Type B pancreatic cell (in vitro differentiated cells): ENCODE data around the gene KRTAP10-5. TPM values are rescaled to one million over a fixed set of nuclear protein-coding genes. Genes with fewer than 3 reads are reported as not detected.

Experiments used
- DNase-seq: peaks from one replicate; pipeline ENCODE4 v3.0.0; 2021; ENCODE audit warnings: mixed read lengths; ENCODE audit not compliant: unreplicated experiment; ENCODE audit errors: extremely low spot score
- H3K27ac Mint-ChIP-seq: 2 replicates; pipeline ENCODE4 v1.8.0; 2021; ENCODE audit warnings: mild to moderate bottlenecking, mixed read lengths
- H3K27me3 Mint-ChIP-seq: 2 replicates; pipeline ENCODE4 v1.8.0; 2021; ENCODE audit warnings: mixed read lengths
- H3K36me3 Mint-ChIP-seq: 2 replicates; pipeline ENCODE4 v1.8.0; 2021; ENCODE audit warnings: mixed read lengths
- H3K4me1 Mint-ChIP-seq: one replicate; pipeline ENCODE4 v1.8.0; 2021; ENCODE audit warnings: mixed read lengths; ENCODE audit not compliant: unreplicated experiment
- H3K4me3 Mint-ChIP-seq: 2 replicates; pipeline ENCODE4 v1.8.0; 2021; ENCODE audit warnings: mild to moderate bottlenecking, mixed read lengths
- H3K9me3 Mint-ChIP-seq: 2 replicates; pipeline ENCODE4 v1.8.0; 2021; ENCODE audit warnings: mixed read lengths
- CTCF ChIP-seq: fragments of 200-600 bp; sonication (generic); conservative IDR thresholded peaks from 2 replicates; pipeline ENCODE4 v1.5.0; 2021; ENCODE audit warnings: antibody characterized with exemption, mild to moderate bottlenecking
- total RNA-seq: library from RNA; stranded (reverse); gene quantifications from 2 replicates; pipeline ENCODE4 v1.2.1, GENCODE V29; 2021; ENCODE audit warnings: low replicate concordance

Gene KRTAP10-5
- total RNA-seq, 1 donor from 2014 or later, result not detected

GRCh38 chr21:44572959-44573583 lies 7.3 kb downstream of the KRTAP10-5 start:
- peaks cover 5% of the 10 kb centered on the region for H3K9me3 Mint-ChIP-seq
- no peaks in the 10 kb centered on the region for H3K36me3 Mint-ChIP-seq
- H3K27ac Mint-ChIP-seq, result no peak overlapping the region
- no peaks in the 10 kb centered on the region for H3K4me1 Mint-ChIP-seq
- no peak overlapping the region for H3K4me3 Mint-ChIP-seq
- TF ChIP-seq CTCF, result no peak
- H3K27me3 Mint-ChIP-seq, result peaks cover 3% of the 10 kb centered on the region
- no peak for DNase-seq

GRCh38 chr21:44571844-44572782 lies 8.3 kb downstream of the KRTAP10-5 start:
- peaks cover 3% of the 10 kb centered on the region for H3K27me3 Mint-ChIP-seq
- no peak for DNase-seq
- no peak for TF ChIP-seq CTCF
- H3K9me3 Mint-ChIP-seq, result peaks cover 5% of the 10 kb centered on the region
- H3K27ac Mint-ChIP-seq, result no peak overlapping the region
- H3K4me3 Mint-ChIP-seq, result no peak overlapping the region
- H3K36me3 Mint-ChIP-seq, result no peaks in the 10 kb centered on the region
- H3K4me1 Mint-ChIP-seq, result no peaks in the 10 kb centered on the region

- no peak for DNase-seq
- TF ChIP-seq CTCF, result no peak
- no peak overlapping the region for H3K27ac Mint-ChIP-seq
- peaks cover 5% of the 10 kb centered on the region for H3K9me3 Mint-ChIP-seq
- no peaks in the 10 kb centered on the region for H3K4me1 Mint-ChIP-seq
- H3K4me3 Mint-ChIP-seq, result no peak overlapping the region
- peaks cover 3% of the 10 kb centered on the region for H3K27me3 Mint-ChIP-seq
- no peaks in the 10 kb centered on the region for H3K36me3 Mint-ChIP-seq
These were observed 9.1 kb downstream of the KRTAP10-5 start for GRCh38 chr21:44571296-44571695.

- TF ChIP-seq CTCF, result no peak
- H3K27ac Mint-ChIP-seq, result no peak overlapping the region
- H3K4me1 Mint-ChIP-seq, result no peaks in the 10 kb centered on the region
- H3K9me3 Mint-ChIP-seq, result peaks cover 5% of the 10 kb centered on the region
- H3K27me3 Mint-ChIP-seq, result peaks cover 3% of the 10 kb centered on the region
- no peaks in the 10 kb centered on the region for H3K36me3 Mint-ChIP-seq
- DNase-seq, result no peak
- no peak overlapping the region for H3K4me3 Mint-ChIP-seq
These were observed 10.4 kb downstream of the KRTAP10-5 start for GRCh38 chr21:44569861-44570517.

- TF ChIP-seq CTCF, result no peak
- peaks cover 5% of the 10 kb centered on the region for H3K9me3 Mint-ChIP-seq
- H3K4me3 Mint-ChIP-seq, result no peak overlapping the region
- no peaks in the 10 kb centered on the region for H3K4me1 Mint-ChIP-seq
- peaks cover 3% of the 10 kb centered on the region for H3K27me3 Mint-ChIP-seq
- DNase-seq, result no peak
- H3K27ac Mint-ChIP-seq, result no peak overlapping the region
- no peaks in the 10 kb centered on the region for H3K36me3 Mint-ChIP-seq
These were observed 11.5 kb downstream of the KRTAP10-5 start for GRCh38 chr21:44568667-44569556.
